HFFc6 (cell line): ENCODE measurements around the gene ELK4. TPM values are rescaled to one million over a fixed set of nuclear protein-coding genes. Genes with fewer than 3 reads are reported as not detected.
A peak's percentile ranks its signal among the peaks of the same experiment; 100 is the strongest.

Source experiments
- DNase-seq: peaks from one replicate; pipeline ENCODE4 v3.0.0-alpha.2; 2018
- H3K27ac Mint-ChIP-seq: 2 replicates; pipeline ENCODE4 v1.8.0; 2020; ENCODE audit warnings: mild to moderate bottlenecking, mixed read lengths
- H3K27me3 Mint-ChIP-seq: 2 replicates; pipeline ENCODE4 v1.8.0; 2021; ENCODE audit warnings: mild to moderate bottlenecking, moderate library complexity, mixed read lengths; ENCODE audit not compliant: insufficient read depth
- H3K36me3 Mint-ChIP-seq: 2 replicates; pipeline ENCODE4 v1.8.0; 2021; ENCODE audit warnings: low read depth, mixed read lengths
- H3K4me1 Mint-ChIP-seq: 2 replicates; pipeline ENCODE4 v1.8.0; 2020; ENCODE audit warnings: low read depth, mixed read lengths
- H3K4me3 Mint-ChIP-seq: 2 replicates; pipeline ENCODE4 v1.8.0; 2020; ENCODE audit warnings: mild to moderate bottlenecking, moderate library complexity, mixed read lengths
- H3K9me3 Mint-ChIP-seq: 2 replicates; pipeline ENCODE4 v1.8.0; 2020; ENCODE audit warnings: mild to moderate bottlenecking, mixed read lengths
- total RNA-seq, 6 experiments: library from RNA; stranded (reverse); fragmentation: NEBNext Ultra II Directional; extraction: Animal tissue kit (Norgen Biotek cat#: 25700); gene quantifications; 2 replicates in 1 of 6; 3 replicates in 5 of 6; pipeline ENCODE4 v1.2.3, GENCODE V29; 2021
- TF ChIP-seq, protein P1 (sequence below): fragments of 200-600 bp; sonication (generic); IDR thresholded peaks from 2 replicates; pipeline ENCODE4 v1.5.0; 2021; ENCODE audit warnings: antibody characterized with exemption, mild to moderate bottlenecking

ELK4 gene
- total RNA-seq, 6 experiments from 2014 or later: 32.9 to 37.6 (median 35.6) TPM

DNA sequence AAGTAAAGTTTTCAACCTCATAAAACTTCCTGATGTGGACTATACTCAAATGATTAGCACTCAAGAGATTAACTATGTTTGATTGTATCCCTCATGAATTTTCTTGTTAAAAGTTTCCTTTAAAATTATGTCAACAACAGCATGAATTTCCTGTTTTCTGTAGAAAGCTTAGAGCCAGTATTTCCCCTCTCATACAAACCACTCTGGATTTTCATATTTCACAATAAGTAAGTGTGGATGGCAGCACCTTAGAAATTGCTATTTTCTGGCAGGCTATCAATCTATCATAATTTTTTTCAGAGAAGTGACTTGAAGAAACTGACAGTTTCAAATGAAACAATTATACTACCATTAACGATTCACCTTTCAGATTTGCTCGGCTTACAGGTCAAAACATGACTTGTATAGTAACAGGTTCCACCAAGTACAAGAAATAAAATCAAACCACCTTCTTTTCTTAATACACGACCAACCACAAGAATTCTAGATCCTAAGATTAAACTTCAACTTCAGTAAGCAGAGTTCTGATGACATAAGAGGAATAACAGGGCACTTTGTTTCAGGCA, 20.8 kb downstream of the ELK4 start:
- TF ChIP-seq, protein P1, sequence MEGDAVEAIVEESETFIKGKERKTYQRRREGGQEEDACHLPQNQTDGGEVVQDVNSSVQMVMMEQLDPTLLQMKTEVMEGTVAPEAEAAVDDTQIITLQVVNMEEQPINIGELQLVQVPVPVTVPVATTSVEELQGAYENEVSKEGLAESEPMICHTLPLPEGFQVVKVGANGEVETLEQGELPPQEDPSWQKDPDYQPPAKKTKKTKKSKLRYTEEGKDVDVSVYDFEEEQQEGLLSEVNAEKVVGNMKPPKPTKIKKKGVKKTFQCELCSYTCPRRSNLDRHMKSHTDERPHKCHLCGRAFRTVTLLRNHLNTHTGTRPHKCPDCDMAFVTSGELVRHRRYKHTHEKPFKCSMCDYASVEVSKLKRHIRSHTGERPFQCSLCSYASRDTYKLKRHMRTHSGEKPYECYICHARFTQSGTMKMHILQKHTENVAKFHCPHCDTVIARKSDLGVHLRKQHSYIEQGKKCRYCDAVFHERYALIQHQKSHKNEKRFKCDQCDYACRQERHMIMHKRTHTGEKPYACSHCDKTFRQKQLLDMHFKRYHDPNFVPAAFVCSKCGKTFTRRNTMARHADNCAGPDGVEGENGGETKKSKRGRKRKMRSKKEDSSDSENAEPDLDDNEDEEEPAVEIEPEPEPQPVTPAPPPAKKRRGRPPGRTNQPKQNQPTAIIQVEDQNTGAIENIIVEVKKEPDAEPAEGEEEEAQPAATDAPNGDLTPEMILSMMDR: no peak
- no peaks in the 10 kb centered on the region for H3K9me3 Mint-ChIP-seq
- no peak for DNase-seq
- no peak overlapping the region for H3K4me3 Mint-ChIP-seq
- peaks cover 10% of the 10 kb centered on the region; the same call in 1 of the 2 replicates for H3K36me3 Mint-ChIP-seq
- H3K27me3 Mint-ChIP-seq: no peaks in the 10 kb centered on the region
- H3K4me1 Mint-ChIP-seq: peaks cover 25% of the 10 kb centered on the region
- 0 out of 2 replicates have a peak overlapping the region, but pooled peaks have one; percentile 4 for H3K27ac Mint-ChIP-seq

GRCh38 chr1:205610036-205610435, 21.8 kb downstream of the ELK4 start:
- Mint-ChIP-seq H3K36me3 (peaks cover 6% of the 10 kb centered on the region), H3K9me3 (no peaks in the 10 kb centered on the region), H3K4me3 (no peak overlapping the region; the same call in 1 of the 2 replicates), H3K27me3 (no peaks in the 10 kb centered on the region), H3K4me1 (peaks cover 25% of the 10 kb centered on the region), H3K27ac (peak overlapping the region; percentile 69; the same call in 1 of the 2 replicates)
- TF ChIP-seq, protein P1: no peak
- DNase-seq: no peak

DNA sequence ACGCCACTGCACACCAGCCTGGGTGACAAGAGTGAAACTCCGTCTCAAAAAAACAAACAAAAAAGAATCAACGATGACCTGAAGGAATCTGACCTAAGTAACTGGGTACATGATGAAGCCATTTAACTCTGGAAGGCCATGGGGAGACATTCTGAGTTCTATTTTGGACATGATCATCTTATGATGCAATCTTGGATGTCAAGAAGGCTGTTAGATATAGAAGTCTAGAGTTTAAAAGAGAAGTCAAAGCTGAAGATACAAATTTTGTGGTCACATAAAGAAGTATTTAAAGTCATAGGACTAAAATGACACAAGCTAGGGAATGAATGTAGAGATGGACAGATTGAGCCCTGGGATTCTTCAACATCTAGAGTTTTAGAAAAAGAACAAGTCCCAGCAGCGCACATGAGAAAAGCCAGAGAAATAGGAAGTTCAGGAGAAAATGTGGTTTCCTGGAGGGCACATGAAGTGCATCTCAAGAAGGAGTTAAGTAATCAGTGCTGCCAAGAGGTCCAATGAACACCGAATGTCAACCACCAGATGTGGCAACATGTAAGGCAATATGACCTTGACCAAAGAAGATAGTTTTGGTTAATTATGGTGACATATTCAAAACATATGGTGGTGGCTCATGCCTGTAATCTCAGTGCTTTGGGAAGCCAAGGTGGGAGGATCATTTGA, 26.8 kb downstream of the ELK4 start:
- H3K36me3 Mint-ChIP-seq: peaks cover 11% of the 10 kb centered on the region
- H3K27ac Mint-ChIP-seq: no peak overlapping the region
- TF ChIP-seq, protein P1: no peak
- peaks cover 14% of the 10 kb centered on the region for H3K4me1 Mint-ChIP-seq
- H3K9me3 Mint-ChIP-seq: no peaks in the 10 kb centered on the region
- no peak overlapping the region for H3K4me3 Mint-ChIP-seq
- no peak for DNase-seq
- H3K27me3 Mint-ChIP-seq: no peaks in the 10 kb centered on the region

DNA sequence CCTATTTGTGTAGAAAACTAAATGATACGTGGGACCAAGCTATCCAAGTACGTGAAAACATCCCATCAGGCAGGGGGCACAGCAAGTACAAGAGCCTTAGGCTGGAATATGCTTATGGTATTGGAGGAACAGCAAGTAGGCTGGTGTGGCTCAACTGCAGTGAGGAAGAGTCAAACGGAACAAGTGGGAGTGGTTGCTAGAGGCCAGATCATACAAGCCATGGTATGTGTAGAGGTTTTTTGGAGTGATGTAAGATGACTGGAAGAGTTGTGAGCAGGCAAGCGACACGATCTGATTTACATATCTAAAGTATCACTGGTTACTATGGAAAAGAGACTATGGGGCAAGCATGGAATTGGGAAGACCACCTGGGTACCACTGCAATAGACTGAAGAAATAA, 27.8 kb downstream of the ELK4 start:
- no peak for DNase-seq
- no peaks in the 10 kb centered on the region for H3K27me3 Mint-ChIP-seq
- H3K27ac Mint-ChIP-seq: no peak overlapping the region
- H3K36me3 Mint-ChIP-seq: peaks cover 15% of the 10 kb centered on the region
- no peak overlapping the region for H3K4me3 Mint-ChIP-seq
- TF ChIP-seq, protein P1: no peak
- H3K4me1 Mint-ChIP-seq: peaks cover 18% of the 10 kb centered on the region
- no peaks in the 10 kb centered on the region for H3K9me3 Mint-ChIP-seq

DNA sequence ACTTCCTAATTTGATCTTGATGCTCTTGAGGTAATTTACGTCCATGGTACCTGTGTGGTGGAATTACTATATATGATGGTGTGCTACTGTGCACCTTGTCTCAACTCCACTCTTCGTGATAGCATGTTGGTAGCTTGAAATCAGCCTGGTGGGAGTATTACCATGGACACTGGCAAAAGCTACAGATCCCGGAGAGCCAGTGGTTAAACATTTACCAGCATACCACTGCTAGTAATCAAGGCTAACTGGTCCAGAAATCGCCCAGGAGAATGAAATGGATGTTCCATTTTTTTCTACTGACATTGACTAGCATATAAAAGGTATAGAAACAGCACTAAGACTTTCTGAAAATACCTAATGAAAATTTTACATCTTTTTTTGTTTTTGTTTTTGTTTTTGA, 30.6 kb downstream of the ELK4 start:
- H3K9me3 Mint-ChIP-seq: no peaks in the 10 kb centered on the region
- no peak overlapping the region for H3K27ac Mint-ChIP-seq
- H3K4me1 Mint-ChIP-seq: peaks cover 19% of the 10 kb centered on the region
- TF ChIP-seq, protein P1: no peak
- peaks cover 1% of the 10 kb centered on the region for H3K27me3 Mint-ChIP-seq
- no peak overlapping the region for H3K4me3 Mint-ChIP-seq
- no peak for DNase-seq
- peaks cover 17% of the 10 kb centered on the region for H3K36me3 Mint-ChIP-seq
